K562 (cell line): ENCODE measurements around the gene OTULIN. TPM values are rescaled to one million over a fixed set of nuclear protein-coding genes. Genes with fewer than 3 reads are reported as not detected.

Source experiments
- ATAC-seq: fragments of 200-7000 bp; cut with Tn5 transposase; 3 replicates; pipeline ENCODE4 v1.9.1; 2020; ENCODE audit warnings: moderate library complexity
- BruUV-seq: library from RNA; stranded (reverse); fragments of 400-500 nt; replicated peaks from 2 replicates; lab custom pipeline; 2021; lab: Mats Ljungman, UMichigan
- CTCF ChIA-PET: fragments of 300-600 bp; formaldehyde crosslinking; extraction: SDS; loops from one replicate; lab custom pipeline; 2021; ENCODE audit warnings: low intra/inter-chr PET ratio; lab: Yijun Ruan, JAX
- POLR2A ChIA-PET: fragments of 300-600, 350-650 bp; sonication (Branson Sonifier 250); formaldehyde crosslinking; extraction: SDS; loops from one replicate; lab custom pipeline; 2021; ENCODE audit warnings: antibody characterized with exemption, inconsistent platforms; lab: Yijun Ruan, JAX
- DNase-seq, 4 experiments: peaks; one replicate each; pipeline versions ENCODE4 v3.0.0 to v3.0.0-alpha.2; 2011 to 2018; ENCODE audit warnings: low spot score in 3 of 4, mixed read lengths in 3 of 4; ENCODE audit errors: extremely low read depth in 1 of 4
- FAIRE-seq: peaks from 2 replicates; lab custom pipeline; 2011; peaks lifted over from hg19 to GRCh38; lab: Jason Lieb, UNC
- H2AFZ ChIP-seq: 2 replicates; pipeline ENCODE4 v1.6.0; 2011; ENCODE audit warnings: low read depth, low read length, control low read depth, inconsistent platforms
- H3K27ac ChIP-seq: fragments of 200-600 bp; 3 replicates; pipeline ENCODE4 v1.8.0; 2011; ENCODE audit warnings: low read depth, mild to moderate bottlenecking, control low read depth, inconsistent platforms, low read length, moderate library complexity, mixed read lengths; ENCODE audit errors: extremely low read depth
- H3K27me3 ChIP-seq, 2 experiments: fragments of 300-600 bp in 1 of 2; 2 replicates in 1 of 2; 3 replicates in 1 of 2; pipeline versions ENCODE4 v1.6.0 to v1.8.0; 2011; ENCODE audit warnings: inconsistent platforms in 2 of 2, low read length in 2 of 2, mild to moderate bottlenecking in 1 of 2, mixed read lengths in 1 of 2, moderate library complexity in 1 of 2; ENCODE audit not compliant: control insufficient read depth in 2 of 2, insufficient read depth in 2 of 2
- H3K36me3 ChIP-seq: fragments of 300-600 bp; 3 replicates; pipeline ENCODE4 v1.8.0; 2011; ENCODE audit warnings: mild to moderate bottlenecking, low read length, inconsistent platforms; ENCODE audit not compliant: control insufficient read depth, insufficient read depth
- H3K4me1 ChIP-seq, 2 experiments: fragments of 200-600 bp in 1 of 2; replicated peaks in 1 of 2; 2 replicates in 1 of 2; 3 replicates in 1 of 2; pipeline versions ENCODE4 v1.5.1 to v1.8.0; 2011; ENCODE audit warnings: inconsistent platforms in 2 of 2, low read length in 2 of 2, mild to moderate bottlenecking in 1 of 2, mixed read lengths in 1 of 2, moderate library complexity in 1 of 2; ENCODE audit not compliant: control insufficient read depth in 2 of 2, insufficient read depth in 2 of 2
- H3K4me2 ChIP-seq: 2 replicates; pipeline ENCODE4 v1.6.1; 2011; ENCODE audit warnings: low read length, control low read depth, inconsistent platforms, mixed read lengths; ENCODE audit not compliant: insufficient read depth
- H3K4me3 ChIP-seq: fragments of 200-600 bp; sonication (generic), shearing (Covaris generic); 2 replicates; pipeline ENCODE4 v1.5.1; 2016; ENCODE audit warnings: control low read depth, inconsistent platforms
- H3K79me2 ChIP-seq: fragments of 200-600 bp; 3 replicates; pipeline ENCODE4 v1.8.0; 2011; ENCODE audit warnings: low read length, inconsistent platforms; ENCODE audit not compliant: control insufficient read depth, insufficient read depth
- H3K9ac ChIP-seq, 2 experiments: 2 replicates each; pipeline versions ENCODE4 v1.6.0 to v1.6.1; 2011; ENCODE audit warnings: low read depth in 2 of 2, low read length in 2 of 2, control low read depth in 1 of 2, inconsistent platforms in 1 of 2, mild to moderate bottlenecking in 1 of 2, mixed read lengths in 1 of 2; ENCODE audit not compliant: insufficient read depth in 1 of 2
- H3K9me1 ChIP-seq: one replicate; pipeline ENCODE4 v1.6.0; 2011; ENCODE audit warnings: inconsistent platforms, mild to moderate bottlenecking, low read length, moderate library complexity; ENCODE audit not compliant: control insufficient read depth, insufficient read depth
- H3K9me3 ChIP-seq: replicated peaks from 2 replicates; pipeline ENCODE4 v1.5.1; 2011; ENCODE audit warnings: low read depth, low read length, inconsistent platforms; ENCODE audit not compliant: control insufficient read depth, insufficient read depth
- H4K20me1 ChIP-seq: replicated peaks from 2 replicates; pipeline ENCODE4 v1.6.1; 2011; ENCODE audit warnings: low read length, inconsistent platforms, mixed read lengths; ENCODE audit not compliant: control insufficient read depth, insufficient read depth
- BDP1 ChIP-seq: IDR thresholded peaks from 3 replicates; pipeline ENCODE4 v1.6.1; 2011; ENCODE audit not compliant: insufficient read length, insufficient read depth
- CAMTA2 ChIP-seq: fragments of 250-450 bp; sonication (Bioruptor Pico); conservative IDR thresholded peaks from 2 replicates; pipeline ENCODE4 v1.5.1; 2022
- CBX3 ChIP-seq, 2 experiments: IDR thresholded peaks; 1 replicate in 1 of 2; 2 replicates in 1 of 2; pipeline ENCODE4 v1.6.1; 2012; ENCODE audit warnings: inconsistent platforms in 2 of 2, low read length in 2 of 2, borderline replicate concordance in 1 of 2, control low read depth in 1 of 2
- GTF2B ChIP-seq: IDR thresholded peaks from 2 replicates; pipeline ENCODE4 v1.6.1; 2011; ENCODE audit not compliant: insufficient read length; ENCODE audit errors: extremely low read depth
- KDM4B ChIP-seq, 2 experiments: fragments of 450-650 bp in 1 of 2; sonication (generic) in 1 of 2; IDR thresholded peaks; 2 replicates each; pipeline ENCODE4 v1.6.1; 2016 to 2017; ENCODE audit warnings: borderline replicate concordance in 2 of 2, antibody characterized with exemption in 1 of 2, low read depth in 1 of 2, mild to moderate bottlenecking in 1 of 2
- KDM5B ChIP-seq: fragments of 200-600 bp; sonication (generic); IDR thresholded peaks from 2 replicates; pipeline ENCODE4 v1.6.1; 2012; ENCODE audit warnings: low read depth, mild to moderate bottlenecking, moderate library complexity, low read length, control low read depth, inconsistent platforms; ENCODE audit not compliant: insufficient replicate concordance
- MAFK ChIP-seq: IDR thresholded peaks from 2 replicates; pipeline ENCODE4 v1.6.1; 2011; ENCODE audit warnings: low read length, improper control_type of control experiment
- NFXL1 ChIP-seq: fragments of 450-650 bp; formaldehyde crosslinking; IDR thresholded peaks from 2 replicates; pipeline ENCODE4 v1.4.0; 2021; ENCODE audit warnings: mild to moderate bottlenecking
- PHF20 ChIP-seq: fragments of 450-650 bp; IDR thresholded peaks from 2 replicates; pipeline ENCODE4 v1.6.1; 2018; ENCODE audit not compliant: partially characterized antibody
- RBFOX2 ChIP-seq: fragments of 200-400 bp; formaldehyde crosslinking; IDR thresholded peaks from 2 replicates; pipeline ENCODE4 v1.6.1; 2017; ENCODE audit warnings: low read depth, mild to moderate bottlenecking, low read length, moderate library complexity
- SREBF1 ChIP-seq: fragments of 150-350 bp; IDR thresholded peaks from 2 replicates; pipeline ENCODE4 v1.6.1; 2014; ENCODE audit warnings: antibody characterized with exemption, low read depth, low read length, borderline replicate concordance
- TEAD1 ChIP-seq, 2 experiments: fragments of 450-650 bp in 1 of 2; sonication (generic) in 1 of 2; formaldehyde crosslinking; IDR thresholded peaks; 2 replicates each; pipeline versions ENCODE4 v1.4.0 to v1.8.0; 2020 to 2022; ENCODE audit warnings: mild to moderate bottlenecking in 2 of 2, missing genetic modification reagents in 1 of 2
- TRIM24 ChIP-seq, 2 experiments: fragments of 450-650 bp; IDR thresholded peaks; 2 replicates each; pipeline ENCODE4 v1.6.1; 2016
- ZBTB11 ChIP-seq, 3 experiments: fragments of 200-800 bp in 1 of 3; fragments of 250-450 bp in 1 of 3; fragments of 450-650 bp in 1 of 3; sonication (Bioruptor Pico) in 1 of 3; sonication (Bioruptor generic) in 1 of 3; formaldehyde crosslinking in 1 of 3; IDR thresholded peaks; 2 replicates each; pipeline versions ENCODE4 v1.6.1 to v1.8.0; 2016 to 2022; ENCODE audit warnings: mild to moderate bottlenecking in 2 of 3, missing genetic modification characterization in 2 of 3, missing compliant biosample characterization in 1 of 3, moderate library complexity in 1 of 3
- ZFP36 ChIP-seq: fragments of 150-350 bp; IDR thresholded peaks from 2 replicates; pipeline ENCODE4 v1.6.1; 2018; ENCODE audit warnings: low read length, low read depth; ENCODE audit not compliant: partially characterized antibody
- ZNF124 ChIP-seq: sonication (generic); formaldehyde crosslinking; IDR thresholded peaks from 2 replicates; pipeline ENCODE4 v1.8.1; 2022; ENCODE audit warnings: missing genetic modification reagents
- ZNF76 ChIP-seq: fragments of 250-450 bp; sonication (Bioruptor Pico); IDR thresholded peaks from 2 replicates; pipeline ENCODE4 v1.4.0; 2020; ENCODE audit warnings: mild to moderate bottlenecking, moderate library complexity, borderline replicate concordance
- ZNF79 ChIP-seq: fragments of 250-450 bp; sonication (Bioruptor Pico); IDR thresholded peaks from 2 replicates; pipeline ENCODE4 v1.4.0; 2020; ENCODE audit warnings: low read depth, mild to moderate bottlenecking, moderate library complexity
- WGBS: fragments of 100-300 bp; shearing (Covaris generic); methylation state at CpG from one replicate; pipeline ENCODE4 v1.1.6; 2016; ENCODE audit warnings: low coverage, mixed read lengths; ENCODE audit not compliant: insufficient coverage; ENCODE audit errors: missing lambda C conversion rate; 5-methylcytosine and 5-hydroxymethylcytosine counted together
- in situ Hi-C: fragments of 300-500 bp; cut with MboI; formaldehyde crosslinking; loops from 4 replicates; pipeline ENCODE4 v1.15.0; 2018; ENCODE audit warnings: inconsistent platforms, mixed read lengths
- intact Hi-C: fragments of 100-400 bp; cut with micrococcal nuclease; formaldehyde crosslinking; loops from 2 replicates; pipeline ENCODE4 v1.14.2; 2022
- polyA plus RNA-seq, 8 experiments: library from polyadenylated mRNA; depleted of rRNA in 4 of 8; stranded (reverse) in 5 of 8; unstranded in 3 of 8; fragments of >200 nt; fragmentation: Nextera tagmentation in 2 of 8; fragmentation: Illumina TruSeq in 1 of 8; extraction: Ambion mirVana in 2 of 8; extraction: Trizol in 1 of 8; gene quantifications; 2 replicates each; pipeline versions ENCODE4 v1.2.1 to v1.2.3, GENCODE V29; 2011 to 2014; ENCODE audit warnings: inconsistent platforms in 1 of 8, missing spikeins in 1 of 8
- total RNA-seq, 7 experiments: library from RNA; depleted of rRNA in 6 of 7; stranded (reverse); fragments of >200 nt in 6 of 7; fragmentation: Illumina TruSeq in 2 of 7; extraction: Trizol in 2 of 7; gene quantifications; 2 replicates each; pipeline versions ENCODE4 v1.2.1 to v1.2.3, GENCODE V29; 2011 to 2021; ENCODE audit warnings: low replicate concordance in 1 of 7

Gene OTULIN
- total and polyA plus RNA-seq, 9 of the 15 experiments (the other 6 are each of a cell fraction or from before 2014, with no cell fraction given), result 3.3 to 33.6 (median 20.1) TPM

DNA sequence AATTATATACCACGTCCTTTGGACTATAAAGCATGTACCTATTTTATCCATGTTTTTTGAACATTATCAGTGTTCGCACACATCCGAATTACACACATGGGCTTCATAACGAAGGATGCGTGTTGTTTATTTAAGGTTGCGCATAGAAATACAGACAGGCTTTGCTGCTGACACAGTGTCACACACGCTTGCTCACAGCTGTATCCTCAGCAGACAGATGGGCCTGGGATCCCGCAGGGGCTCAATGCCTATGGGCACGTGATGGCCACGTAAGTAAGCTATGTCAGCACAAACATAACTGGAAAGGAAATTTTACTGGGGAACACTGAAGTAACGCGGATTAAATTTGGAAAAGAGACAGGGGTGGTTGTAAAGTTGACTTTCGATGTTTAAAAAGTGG is 76.6 kb downstream of the OTULIN start:
- FAIRE-seq, result no peak
- Histone ChIP-seq H3K4me1 (no peaks in the 10 kb centered on the region), H3K79me2 (no peaks in the 10 kb centered on the region), H3K9me3 (no peaks in the 10 kb centered on the region), H3K36me3 (no peaks in the 10 kb centered on the region), H3K27me3 (peaks cover 12 to 37% of the 10 kb centered on the region in 2 experiments; a peak in 4 of 5 replicates), H3K9ac (no peak overlapping the region), H4K20me1 (no peaks in the 10 kb centered on the region), H3K9me1 (no peaks in the 10 kb centered on the region), H3K4me2 (no peak overlapping the region), H3K4me3 (no peak overlapping the region), H3K27ac (no peak overlapping the region), H2AFZ (no peak overlapping the region)
- WGBS, result 30% methylated on average over 13 of the region's 13 CpGs
- no TSS peak for BruUV-seq
- intact Hi-C loops (no loop called here), in situ Hi-C loops (no loop called here)
- ChIA-PET POLR2A (no interaction called here), CTCF (no interaction called here)
- ATAC-seq, result no peak
- DNase-seq, result no peak
- TF ChIP-seq SREBF1, result no peak
- no peak for TF ChIP-seq ZNF124
- TF ChIP-seq NFXL1, result no peak
- no peak for TF ChIP-seq TEAD1 (CRISPR knock-in tag; IDR thresholded peaks at IDR 0.05)
- TF ChIP-seq ZNF76, result no peak
- no peak for TF ChIP-seq TRIM24 (IDR thresholded peaks at IDR 0.05)
- TF ChIP-seq KDM4B (IDR thresholded peaks at IDR 0.05; ENCODE audit: borderline replicate concordance in 2 of 2, low read depth in 1 of 2), result no peak
- no peak for TF ChIP-seq BDP1
- TF ChIP-seq PHF20, result no peak
- TF ChIP-seq MAFK, result no peak
- TF ChIP-seq CAMTA2 (CRISPR knock-in tag), result no peak
- no peak for TF ChIP-seq RBFOX2
- no peak for TF ChIP-seq KDM5B
- no peak for TF ChIP-seq ZBTB11 (CRISPR knock-in tag; IDR thresholded peaks at IDR 0.05)
- no peak for TF ChIP-seq GTF2B
- no peak for TF ChIP-seq ZFP36
- TF ChIP-seq CBX3 (IDR thresholded peaks at IDR 0.05; ENCODE audit: borderline replicate concordance in 1 of 2, low read length in 2 of 2), result no peak
- no peak for TF ChIP-seq ZNF79 (CRISPR knock-in tag)
